KMS-11 (cell line): Measurements from ENCODE around the gene HTRA1.

ENCODE experiments used
- H2AFZ ChIP-seq: fragments of 200-600 bp; sonication (generic); 2 replicates; pipeline ENCODE4 v1.6.1; 2016; ENCODE audit warnings: antibody characterized with exemption, mixed run types, low read depth
- H3K27ac ChIP-seq: fragments of 200-600 bp; sonication (generic); 2 replicates; pipeline ENCODE4 v1.6.1; 2016; ENCODE audit warnings: mild to moderate bottlenecking, mixed run types
- H3K27me3 ChIP-seq: fragments of 200-600 bp; sonication (generic); 2 replicates; pipeline ENCODE4 v1.6.1; 2017; ENCODE audit warnings: mild to moderate bottlenecking, low read depth, mixed run types, moderate library complexity; ENCODE audit not compliant: insufficient read depth
- H3K36me3 ChIP-seq: fragments of 200-600 bp; sonication (generic); 2 replicates; pipeline ENCODE4 v1.6.1; 2017; ENCODE audit warnings: mild to moderate bottlenecking, mixed run types; ENCODE audit not compliant: insufficient read depth
- H3K4me1 ChIP-seq: fragments of 200-600 bp; sonication (generic); 2 replicates; pipeline ENCODE4 v1.6.1; 2016; ENCODE audit warnings: mild to moderate bottlenecking, low read depth, mixed run types; ENCODE audit not compliant: poor library complexity, severe bottlenecking
- H3K4me2 ChIP-seq: fragments of 200-600 bp; sonication (generic); 2 replicates; pipeline ENCODE4 v1.7.0; 2016; ENCODE audit warnings: mild to moderate bottlenecking, mixed run types
- H3K4me3 ChIP-seq: fragments of 200-600 bp; sonication (generic); IDR thresholded peaks from 2 replicates; pipeline ENCODE4 v1.6.1; 2017; ENCODE audit warnings: low read depth, low read length, mixed read lengths; ENCODE audit not compliant: insufficient read depth
- H3K79me2 ChIP-seq: fragments of 200-600 bp; sonication (generic); 2 replicates; pipeline ENCODE4 v1.6.1; 2016; ENCODE audit warnings: low read depth, mixed run types; ENCODE audit not compliant: insufficient read depth
- H3K9ac ChIP-seq: fragments of 200-600 bp; sonication (generic); 2 replicates; pipeline ENCODE4 v1.6.1; 2016; ENCODE audit warnings: mild to moderate bottlenecking, mixed run types
- H4K20me1 ChIP-seq: fragments of 200-600 bp; sonication (generic); 2 replicates; pipeline ENCODE4 v1.6.1; 2016; ENCODE audit warnings: mild to moderate bottlenecking, mixed run types; ENCODE audit not compliant: insufficient read depth
- CTCF ChIP-seq: fragments of 200-600 bp; sonication (generic); conservative IDR thresholded peaks from 2 replicates; pipeline ENCODE4 v1.6.1; 2017; ENCODE audit warnings: low read depth, mild to moderate bottlenecking, antibody characterized with exemption, low read length, moderate library complexity, mixed read lengths

The HTRA1 gene

GRCh38 chr10:122461367-122461728 is at the start of gene HTRA1:
TSS of gene HTRA1 (plus strand) at chr10:122461553. CDS start at chr10:122461653, 100 bp downstream.
- no peak within 1 kb of the TSS for H3K27ac ChIP-seq
- H3K36me3 ChIP-seq, result no peaks in the 10 kb centered on the region
- no peaks in the 10 kb centered on the region for H3K79me2 ChIP-seq
- H3K27me3 ChIP-seq, result no peaks in the 10 kb centered on the region
- no peak within 1 kb of the TSS for H3K4me2 ChIP-seq
- H3K9ac ChIP-seq, result no peak within 1 kb of the TSS
- no peaks in the 10 kb centered on the region for H3K4me1 ChIP-seq
- no peak within 1 kb of the TSS for H3K4me3 ChIP-seq
- no peak for TF ChIP-seq CTCF
- H4K20me1 ChIP-seq, result no peaks in the 10 kb centered on the region
- no peak within 1 kb of the TSS for H2AFZ ChIP-seq

DNA sequence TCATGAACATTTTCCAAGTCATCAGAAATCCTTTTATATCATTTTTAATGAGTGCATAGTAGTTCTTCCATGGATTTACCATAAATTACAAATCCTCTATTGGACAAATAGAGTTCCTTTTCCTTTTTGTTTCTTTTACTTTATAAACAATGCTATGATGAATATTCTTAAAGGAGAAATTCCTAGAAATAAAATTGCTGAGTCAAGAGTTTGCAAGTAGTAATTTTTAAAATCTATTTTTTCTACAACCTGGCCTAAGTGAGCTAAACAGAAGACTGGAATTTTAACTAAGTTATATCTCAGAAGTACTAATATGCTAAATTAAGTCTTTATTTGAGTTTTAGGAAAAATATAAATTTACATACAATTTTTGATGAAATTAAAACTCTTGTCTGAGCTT is 48.0 kb upstream of the HTRA1 start:
- no peaks in the 10 kb centered on the region for H3K4me1 ChIP-seq
- H4K20me1 ChIP-seq, result no peaks in the 10 kb centered on the region
- no peak overlapping the region for H2AFZ ChIP-seq
- H3K4me2 ChIP-seq, result no peak overlapping the region
- no peak overlapping the region for H3K27ac ChIP-seq
- H3K9ac ChIP-seq, result no peak overlapping the region
- no peaks in the 10 kb centered on the region for H3K27me3 ChIP-seq
- H3K79me2 ChIP-seq, result no peaks in the 10 kb centered on the region
- no peaks in the 10 kb centered on the region for H3K36me3 ChIP-seq
- TF ChIP-seq CTCF, result no peak
- no peak overlapping the region for H3K4me3 ChIP-seq

GRCh38 chr10:122417667-122418066 is 43.7 kb upstream of the HTRA1 start:
- H3K9ac ChIP-seq, result no peak overlapping the region
- no peak overlapping the region for H3K4me2 ChIP-seq
- no peaks in the 10 kb centered on the region for H3K79me2 ChIP-seq
- no peaks in the 10 kb centered on the region for H3K4me1 ChIP-seq
- TF ChIP-seq CTCF, result no peak
- no peaks in the 10 kb centered on the region for H3K36me3 ChIP-seq
- no peaks in the 10 kb centered on the region for H4K20me1 ChIP-seq
- no peak overlapping the region for H2AFZ ChIP-seq
- H3K27ac ChIP-seq, result no peak overlapping the region
- H3K4me3 ChIP-seq, result no peak overlapping the region
- H3K27me3 ChIP-seq, result no peaks in the 10 kb centered on the region

- Histone ChIP-seq H3K27ac (no peak overlapping the region), H3K4me2 (no peak overlapping the region), H2AFZ (no peak overlapping the region)
Measured at GRCh38 chr10:122419016-122419415, 42.3 kb upstream of the HTRA1 start.

More at GRCh38 chr10:122419016-122419415, 42.3 kb upstream of the HTRA1 start:
- Histone ChIP-seq H3K9ac (no peak overlapping the region), H3K4me1 (no peaks in the 10 kb centered on the region), H3K4me3 (no peak overlapping the region), H3K79me2 (no peaks in the 10 kb centered on the region), H4K20me1 (no peaks in the 10 kb centered on the region), H3K27me3 (no peaks in the 10 kb centered on the region), H3K36me3 (no peaks in the 10 kb centered on the region)
- no peak for TF ChIP-seq CTCF
